Testis (tissue), 2 donors: ENCODE measurements around the gene LRRN2.

Experiments
- CTCF ChIP-seq, 3 experiments: fragments of 450-650 bp in 2 of 3; fragments of 200-600 bp in 1 of 3; sonication (generic) in 1 of 3; IDR thresholded peaks; one replicate each; pipeline ENCODE4 v1.5.1; 2016 to 2019; ENCODE audit warnings: antibody characterized with exemption in 3 of 3, mild to moderate bottlenecking in 2 of 3, moderate library complexity in 1 of 3
- POLR2A ChIP-seq: fragments of 450-650 bp; IDR thresholded peaks from one replicate; pipeline ENCODE4 v1.6.1; 2017; ENCODE audit warnings: antibody characterized with exemption, mild to moderate bottlenecking, moderate library complexity

GRCh38 chr1:204725821-204726448 is 40.4 kb upstream of the LRRN2 start:
- TF ChIP-seq CTCF (IDR thresholded peaks at IDR 0.05) (no peak), POLR2A (no peak)
